ENCODE measurements around the gene XPO4. TPM values are rescaled to one million over a fixed set of nuclear protein-coding genes. Genes with fewer than 3 reads are reported as not detected.

XPO4 gene
- total and polyA plus RNA-seq, 2 of the 13 experiments (the other 11 are each of a cell fraction or from before 2014, with no cell fraction given): 8.4 to 24.8 TPM

GRCh38 chr13:20902438-20903163 lies at the start of gene XPO4 (continued):
- TF ChIP-seq ZFP82 (CRISPR knock-in tag; IDR thresholded peaks at IDR 0.05; ENCODE audit: borderline replicate concordance) (0 out of 2 replicates have a peak, but pooled peaks have one; percentile 72), XBP1 (CRISPR knock-in tag; IDR thresholded peaks at IDR 0.05) (no peak), CBFB (CRISPR knock-in tag; IDR thresholded peaks at IDR 0.05) (no peak), THAP9 (CRISPR knock-in tag; IDR thresholded peaks at IDR 0.05; ENCODE audit: borderline replicate concordance) (no peak), HBP1 (CRISPR knock-in tag; IDR thresholded peaks at IDR 0.05; ENCODE audit: low read depth) (peak; percentile 8; the same call in 1 of the 2 replicates), ZFP36 (IDR thresholded peaks at IDR 0.05; ENCODE audit: borderline replicate concordance, low read depth, low read length, partially characterized antibody) (no peak), SRY (CRISPR knock-in tag; IDR thresholded peaks at IDR 0.05) (no peak), HNRNPLL (IDR thresholded peaks at IDR 0.05; ENCODE audit: low read depth, low read length, poor library complexity, severe bottlenecking) (no peak), ZNF142 (CRISPR knock-in tag; IDR thresholded peaks at IDR 0.05) (no peak; the same call in 1 of the 2 replicates), RORA (CRISPR knock-in tag; IDR thresholded peaks at IDR 0.05) (no peak), REST (IDR thresholded peaks at IDR 0.05; ENCODE audit: borderline replicate concordance in 1 of 2, low read depth in 1 of 2, low read length in 2 of 2) (0 out of 4 replicates have a peak, but pooled peaks of 1 of the 2 experiments have one; percentile 12)

Data from HepG2 (cell line).